Thoracic aorta (tissue), 2 donors: Measurements from ENCODE around the gene SPATC1L. TPM values are rescaled to one million over a fixed set of nuclear protein-coding genes. Genes with fewer than 3 reads are reported as not detected.
"Not testable (repeated sequence)": the region's sequence is repeated elsewhere in the genome, so short reads cannot be mapped to it uniquely, and the experiment has no call there.

Experiments used
- ATAC-seq: fragments of 150-250 bp; one replicate; pipeline ENCODE4 v1.8.0; 2017; ENCODE audit warnings: low read depth; ENCODE audit not compliant: insufficient number of reproducible peaks, low FRiP score
- DNase-seq: peaks from one replicate; pipeline ENCODE4 v3.0.0-alpha.2; 2020; ENCODE audit warnings: low spot score
- H3K27ac ChIP-seq, 2 donors: fragments of 200-600 bp; sonication (generic); 1 replicate in 1 of 2; 2 replicates in 1 of 2; pipeline ENCODE4 v1.5.1; 2016; ENCODE audit warnings: mild to moderate bottlenecking in 2 of 2, moderate library complexity in 2 of 2
- H3K27me3 ChIP-seq: fragments of 200-600 bp; sonication (generic); replicated peaks from 2 replicates; pipeline ENCODE4 v1.6.0; 2016; ENCODE audit warnings: mild to moderate bottlenecking; ENCODE audit not compliant: insufficient read depth
- H3K36me3 ChIP-seq: fragments of 200-600 bp; sonication (generic); one replicate; pipeline ENCODE4 v1.5.1; 2016
- H3K4me1 ChIP-seq, 2 donors: fragments of 200-600 bp; sonication (generic); 1 replicate in 1 of 2; 2 replicates in 1 of 2; pipeline versions ENCODE4 v1.5.1 to v1.6.0; 2016; ENCODE audit warnings: low read depth in 2 of 2, mild to moderate bottlenecking in 1 of 2; ENCODE audit not compliant: control insufficient read depth in 1 of 2
- H3K4me3 ChIP-seq: fragments of 200-600 bp; sonication (generic); 2 replicates; pipeline ENCODE4 v1.5.1; 2016; ENCODE audit warnings: mild to moderate bottlenecking
- H3K9me3 ChIP-seq: fragments of 200-600 bp; sonication (generic); 2 replicates; pipeline ENCODE4 v1.5.1; 2016
- total RNA-seq, 2 donors: library from RNA; depleted of rRNA; stranded (reverse); fragments of >200 nt; gene quantifications; one replicate each; pipeline versions ENCODE4 v1.1.0 to v1.2.3, GENCODE V29; 2016
- TF ChIP-seq, protein P1 (sequence below): fragments of 200-600 bp; sonication (generic); IDR thresholded peaks from one replicate; pipeline ENCODE4 v1.5.1; 2019; ENCODE audit warnings: antibody characterized with exemption

Gene SPATC1L
- total RNA-seq, 2 donors from 2014 or later, result 3.2 to 7.9 TPM

DNA sequence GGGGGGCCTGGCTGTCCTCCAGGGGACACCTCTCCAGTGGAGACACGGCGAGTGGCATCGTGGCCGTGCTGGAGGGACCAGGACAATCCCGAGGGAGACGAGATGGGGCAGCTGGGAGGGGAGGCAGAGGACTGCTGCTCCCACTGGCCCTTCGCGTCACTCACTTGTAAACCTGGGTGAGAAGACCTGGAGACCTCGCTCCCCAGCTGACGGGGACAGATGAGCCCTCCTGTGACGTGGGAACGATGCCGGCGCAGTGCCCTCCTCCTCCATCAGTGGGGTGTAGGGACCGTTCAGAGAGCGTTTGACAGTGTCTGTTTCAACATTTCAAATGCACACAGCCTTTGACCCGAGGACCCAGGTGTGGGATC lies 4.6 kb downstream of the SPATC1L start:
- no peaks in the 10 kb centered on the region for H3K9me3 ChIP-seq
- TF ChIP-seq, protein P1, sequence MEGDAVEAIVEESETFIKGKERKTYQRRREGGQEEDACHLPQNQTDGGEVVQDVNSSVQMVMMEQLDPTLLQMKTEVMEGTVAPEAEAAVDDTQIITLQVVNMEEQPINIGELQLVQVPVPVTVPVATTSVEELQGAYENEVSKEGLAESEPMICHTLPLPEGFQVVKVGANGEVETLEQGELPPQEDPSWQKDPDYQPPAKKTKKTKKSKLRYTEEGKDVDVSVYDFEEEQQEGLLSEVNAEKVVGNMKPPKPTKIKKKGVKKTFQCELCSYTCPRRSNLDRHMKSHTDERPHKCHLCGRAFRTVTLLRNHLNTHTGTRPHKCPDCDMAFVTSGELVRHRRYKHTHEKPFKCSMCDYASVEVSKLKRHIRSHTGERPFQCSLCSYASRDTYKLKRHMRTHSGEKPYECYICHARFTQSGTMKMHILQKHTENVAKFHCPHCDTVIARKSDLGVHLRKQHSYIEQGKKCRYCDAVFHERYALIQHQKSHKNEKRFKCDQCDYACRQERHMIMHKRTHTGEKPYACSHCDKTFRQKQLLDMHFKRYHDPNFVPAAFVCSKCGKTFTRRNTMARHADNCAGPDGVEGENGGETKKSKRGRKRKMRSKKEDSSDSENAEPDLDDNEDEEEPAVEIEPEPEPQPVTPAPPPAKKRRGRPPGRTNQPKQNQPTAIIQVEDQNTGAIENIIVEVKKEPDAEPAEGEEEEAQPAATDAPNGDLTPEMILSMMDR, result no peak
- H3K27me3 ChIP-seq, result no peaks in the 10 kb centered on the region
- ATAC-seq, result no peak
- no peak overlapping the region for H3K27ac ChIP-seq
- H3K4me3 ChIP-seq, result no peak overlapping the region
- DNase-seq, result no peak
- no peaks in the 10 kb centered on the region for H3K36me3 ChIP-seq
- H3K4me1 ChIP-seq, result peaks cover 0 to 3% of the 10 kb centered on the region in 2 donors

DNA sequence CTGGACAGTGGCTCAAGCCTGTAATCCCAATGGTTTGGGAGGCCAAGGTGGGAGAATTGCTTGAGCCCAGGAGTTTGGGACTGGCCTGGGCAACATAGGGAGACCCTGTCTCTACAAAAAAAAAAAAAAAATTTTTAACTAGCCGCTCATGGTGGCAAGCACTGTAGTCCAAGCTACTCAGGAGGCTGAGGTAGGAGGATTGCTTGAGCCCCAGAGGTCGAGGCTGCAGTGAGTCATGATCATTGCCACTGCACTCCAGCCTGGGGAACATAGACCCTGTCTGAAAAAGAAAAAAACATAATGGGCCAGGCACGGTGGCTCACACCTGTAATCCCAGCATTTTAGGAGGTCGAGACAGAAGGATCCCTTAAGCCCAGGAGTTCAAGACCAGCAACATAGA lies 5.3 kb downstream of the SPATC1L start:
- no peak for DNase-seq

DNA sequence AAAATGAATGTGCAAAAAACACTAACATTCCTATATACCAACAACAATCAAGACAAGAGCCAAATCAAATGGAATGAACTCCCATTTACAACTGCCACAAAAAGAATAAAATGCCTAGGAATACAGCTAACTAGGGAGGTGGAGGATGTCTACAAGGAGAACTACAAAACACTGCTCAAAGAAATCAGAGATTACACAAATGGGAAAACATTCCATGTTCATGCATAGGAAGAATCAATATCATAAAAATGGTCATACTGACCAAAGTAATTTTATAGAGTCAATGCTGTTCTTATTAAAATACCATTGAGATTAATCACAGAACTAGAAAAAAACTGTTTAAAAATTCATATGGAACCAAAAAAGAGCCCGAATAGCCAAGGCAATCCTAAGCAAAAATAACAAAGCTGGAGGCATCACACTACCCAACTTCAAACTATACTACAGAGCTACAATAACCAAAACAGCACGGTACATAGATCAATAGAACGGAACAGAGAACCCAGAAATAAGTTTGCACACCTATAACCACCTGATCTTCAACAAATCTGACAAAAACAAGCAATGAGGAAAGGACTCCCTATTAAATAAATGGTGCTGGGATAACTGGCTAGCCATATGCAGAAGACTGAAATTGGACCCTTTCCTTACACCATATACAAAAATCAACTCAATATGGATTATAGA lies 7.7 kb downstream of the SPATC1L start:
- not testable (repeated sequence) for H3K27me3 ChIP-seq, H3K9me3 ChIP-seq, H3K4me3 ChIP-seq, DNase-seq, H3K4me1 ChIP-seq, ATAC-seq, H3K36me3 ChIP-seq, H3K27ac ChIP-seq

More for the DNA sequence above, 5.3 kb downstream of the SPATC1L start:
- Histone ChIP-seq H3K9me3 (no peaks in the 10 kb centered on the region), H3K4me1 (peaks cover 0 to 2% of the 10 kb centered on the region in 2 donors), H3K27me3 (no peaks in the 10 kb centered on the region), H3K27ac (no peak overlapping the region), H3K36me3 (no peaks in the 10 kb centered on the region), H3K4me3 (no peak overlapping the region)
- no peak for ATAC-seq
- TF ChIP-seq, protein P1, result no peak

DNA sequence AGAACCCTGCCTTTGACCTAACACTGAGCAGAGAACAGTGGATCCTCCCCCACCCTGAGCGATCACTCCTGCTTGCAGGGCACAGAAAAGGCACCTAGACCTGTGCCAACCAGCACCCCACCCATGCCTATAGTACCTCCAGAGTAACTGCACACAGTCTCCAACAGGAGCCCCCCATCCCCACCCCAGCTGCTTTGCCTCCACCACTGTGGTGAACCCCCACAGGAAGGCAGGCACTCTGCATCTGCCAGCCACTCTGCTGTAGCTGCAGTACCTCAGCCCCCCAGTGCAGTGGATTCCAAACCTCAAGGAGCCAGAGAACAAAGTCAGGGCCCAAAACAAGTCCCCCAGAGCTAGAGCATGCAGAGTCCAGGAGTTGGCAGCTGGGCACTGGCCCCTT lies 10.7 kb downstream of the SPATC1L start:
- no peaks in the 10 kb centered on the region for H3K4me1 ChIP-seq
- H3K27ac ChIP-seq, result no peak overlapping the region
- H3K36me3 ChIP-seq, result no peaks in the 10 kb centered on the region
- no peak for ATAC-seq
- H3K4me3 ChIP-seq, result no peak overlapping the region
- H3K27me3 ChIP-seq, result no peaks in the 10 kb centered on the region
- no peak for DNase-seq
- TF ChIP-seq, protein P1, result no peak
- no peaks in the 10 kb centered on the region for H3K9me3 ChIP-seq

DNA sequence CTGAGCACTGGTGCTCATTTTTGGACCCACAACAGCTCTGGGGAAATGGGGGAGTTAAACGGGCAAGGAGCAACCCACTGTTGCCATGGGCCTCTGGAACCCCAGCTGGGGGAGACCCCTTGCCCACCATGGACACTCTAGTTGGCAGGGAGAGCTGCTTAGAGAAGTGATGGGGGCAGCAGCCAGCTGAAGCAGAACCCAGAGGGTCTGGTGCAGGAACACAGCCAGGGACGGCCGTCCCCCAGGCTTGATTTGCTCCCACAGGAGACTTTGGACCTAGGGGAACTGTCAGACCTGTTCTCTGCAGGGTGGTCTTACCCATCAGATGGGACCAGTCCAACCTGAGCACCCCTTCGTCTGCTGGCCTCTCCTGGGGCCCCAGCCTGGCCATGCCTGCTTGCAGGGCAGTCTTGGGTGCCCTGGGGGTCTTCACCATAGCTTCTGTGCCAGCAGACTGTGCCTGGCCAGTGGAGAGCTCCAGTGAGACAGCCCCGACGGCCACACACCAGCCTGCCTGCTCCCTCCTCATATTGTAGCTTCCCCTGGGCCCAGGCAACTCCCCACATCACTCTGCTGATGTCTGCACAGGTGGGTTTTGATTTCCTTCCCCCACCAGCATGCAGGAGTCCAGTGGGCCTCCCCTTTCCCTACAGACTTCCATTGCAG lies 11.3 kb downstream of the SPATC1L start:
- DNase-seq, result no peak

More for the DNA sequence above, 11.3 kb downstream of the SPATC1L start:
- H3K36me3 ChIP-seq, result no peaks in the 10 kb centered on the region
- H3K27me3 ChIP-seq, result no peaks in the 10 kb centered on the region
- H3K4me1 ChIP-seq, result no peaks in the 10 kb centered on the region
- no peaks in the 10 kb centered on the region for H3K9me3 ChIP-seq
- TF ChIP-seq, protein P1, result no peak
- H3K27ac ChIP-seq, result no peak overlapping the region
- H3K4me3 ChIP-seq, result no peak overlapping the region
- no peak for ATAC-seq
